SK-N-SH treated with all-trans-retinoic acid at 6 μM for 48 hours (cell line): Measurements from ENCODE around the gene CDH7.

ENCODE experiments used
- ESRRG ChIP-seq: fragments of 250-450 bp; sonication (Bioruptor Pico); IDR thresholded peaks from 2 replicates; pipeline ENCODE4 v1.6.1; 2021; ENCODE audit warnings: mild to moderate bottlenecking
- GLIS3 ChIP-seq: fragments of 250-450 bp; sonication (Bioruptor Pico); IDR thresholded peaks from 2 replicates; pipeline ENCODE4 v1.5.0; 2020; ENCODE audit warnings: mild to moderate bottlenecking, moderate library complexity
- PPARA ChIP-seq: fragments of 250-450 bp; sonication (Bioruptor Pico); IDR thresholded peaks from 2 replicates; pipeline ENCODE4 v1.5.0; 2020; ENCODE audit warnings: mild to moderate bottlenecking, borderline replicate concordance
- SNAI2 ChIP-seq: fragments of 250-450 bp; sonication (Bioruptor Pico); IDR thresholded peaks from 2 replicates; pipeline ENCODE4 v1.5.0; 2020; ENCODE audit warnings: mild to moderate bottlenecking, moderate library complexity
- TCF4 ChIP-seq: fragments of 250-450 bp; sonication (Bioruptor Pico); IDR thresholded peaks from 2 replicates; pipeline ENCODE4 v1.8.0; 2021; ENCODE audit warnings: mild to moderate bottlenecking, moderate library complexity, borderline replicate concordance
- TOX ChIP-seq: fragments of 250-450 bp; sonication (Bioruptor Pico); IDR thresholded peaks from 2 replicates; pipeline ENCODE4 v1.8.0; 2021; ENCODE audit warnings: mild to moderate bottlenecking, moderate library complexity, borderline replicate concordance
- ZFP3 ChIP-seq: fragments of 250-450 bp; sonication (Bioruptor Pico); IDR thresholded peaks from 2 replicates; pipeline ENCODE4 v1.5.0; 2020; ENCODE audit warnings: mild to moderate bottlenecking, moderate library complexity
- ZFP30 ChIP-seq: fragments of 450-650 bp; formaldehyde crosslinking; IDR thresholded peaks from 2 replicates; pipeline ENCODE4 v1.5.0; 2022; ENCODE audit warnings: mild to moderate bottlenecking, moderate library complexity
- ZNF70 ChIP-seq: fragments of 450-650 bp; formaldehyde crosslinking; IDR thresholded peaks from 2 replicates; pipeline ENCODE4 v1.5.0; 2020; ENCODE audit warnings: mild to moderate bottlenecking, moderate library complexity
- TF ChIP-seq, protein P1 (sequence below): fragments of 250-450 bp; sonication (Bioruptor Pico); IDR thresholded peaks from 2 replicates; pipeline ENCODE4 v1.8.0; 2020; ENCODE audit warnings: mild to moderate bottlenecking, moderate library complexity, borderline replicate concordance

DNA sequence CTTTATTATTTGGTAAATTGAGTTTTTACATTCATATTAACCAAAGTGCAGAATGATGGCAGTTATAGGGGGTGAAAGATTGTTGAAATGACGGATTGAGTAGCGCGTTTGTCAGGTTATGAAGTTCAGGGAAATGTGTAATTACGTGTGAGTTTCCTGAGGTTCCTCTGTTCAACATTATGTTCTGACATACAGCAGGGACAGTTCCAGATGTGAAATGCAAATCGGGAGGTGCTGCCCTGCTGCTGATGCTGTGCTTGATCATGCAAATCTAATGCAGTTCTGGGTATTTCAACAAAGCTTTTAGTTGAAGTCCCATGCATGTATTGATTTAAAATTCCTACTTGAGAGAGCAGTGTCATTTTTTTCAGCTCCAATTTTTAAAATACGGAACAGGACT lies 57.9 kb downstream of the CDH7 start:
- TF ChIP-seq ZNF70 (CRISPR knock-in tag), result no peak
- TF ChIP-seq ESRRG (CRISPR knock-in tag), result no peak
- TF ChIP-seq ZFP30 (CRISPR knock-in tag), result no peak
- TF ChIP-seq GLIS3 (CRISPR knock-in tag), result no peak
- TF ChIP-seq PPARA (CRISPR knock-in tag), result no peak
- no peak for TF ChIP-seq ZFP3 (CRISPR knock-in tag)
- TF ChIP-seq SNAI2, result no peak
- no peak for TF ChIP-seq TCF4 (CRISPR knock-in tag)
- no peak for TF ChIP-seq TOX (CRISPR knock-in tag)
- TF ChIP-seq, protein P1, sequence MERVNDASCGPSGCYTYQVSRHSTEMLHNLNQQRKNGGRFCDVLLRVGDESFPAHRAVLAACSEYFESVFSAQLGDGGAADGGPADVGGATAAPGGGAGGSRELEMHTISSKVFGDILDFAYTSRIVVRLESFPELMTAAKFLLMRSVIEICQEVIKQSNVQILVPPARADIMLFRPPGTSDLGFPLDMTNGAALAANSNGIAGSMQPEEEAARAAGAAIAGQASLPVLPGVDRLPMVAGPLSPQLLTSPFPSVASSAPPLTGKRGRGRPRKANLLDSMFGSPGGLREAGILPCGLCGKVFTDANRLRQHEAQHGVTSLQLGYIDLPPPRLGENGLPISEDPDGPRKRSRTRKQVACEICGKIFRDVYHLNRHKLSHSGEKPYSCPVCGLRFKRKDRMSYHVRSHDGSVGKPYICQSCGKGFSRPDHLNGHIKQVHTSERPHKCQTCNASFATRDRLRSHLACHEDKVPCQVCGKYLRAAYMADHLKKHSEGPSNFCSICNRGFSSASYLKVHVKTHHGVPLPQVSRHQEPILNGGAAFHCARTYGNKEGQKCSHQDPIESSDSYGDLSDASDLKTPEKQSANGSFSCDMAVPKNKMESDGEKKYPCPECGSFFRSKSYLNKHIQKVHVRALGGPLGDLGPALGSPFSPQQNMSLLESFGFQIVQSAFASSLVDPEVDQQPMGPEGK, result no peak
